T-helper 2 cell treated with Interferon-gamma antibody and Interleukin-4, amounts not matched to agents 5 μg/mL and 100 μg/mL, for 36 hours (primary cell): ENCODE measurements around the gene MCUB.
A peak's percentile ranks its signal among the peaks of the same experiment; 100 is the strongest.

Source experiments
- DNase-seq: peaks from one replicate; pipeline ENCODE4 v3.0.0; 2021; ENCODE audit warnings: low spot score
- H3K27ac Mint-ChIP-seq: one replicate; pipeline ENCODE4 v1.8.0; 2021; ENCODE audit warnings: mild to moderate bottlenecking, mixed read lengths
- H3K27me3 Mint-ChIP-seq: one replicate; pipeline ENCODE4 v1.8.0; 2021; ENCODE audit warnings: low read depth, mixed read lengths
- H3K36me3 Mint-ChIP-seq: one replicate; pipeline ENCODE4 v1.8.0; 2021; ENCODE audit warnings: low read depth, mixed read lengths
- H3K4me1 Mint-ChIP-seq: one replicate; pipeline ENCODE4 v1.8.0; 2021; ENCODE audit warnings: low read depth, mixed read lengths
- H3K4me3 Mint-ChIP-seq: one replicate; pipeline ENCODE4 v1.8.0; 2022; ENCODE audit warnings: mild to moderate bottlenecking, moderate library complexity, mixed read lengths
- H3K9me3 Mint-ChIP-seq: one replicate; pipeline ENCODE4 v1.8.0; 2021; ENCODE audit warnings: mixed read lengths

The MCUB gene

DNA sequence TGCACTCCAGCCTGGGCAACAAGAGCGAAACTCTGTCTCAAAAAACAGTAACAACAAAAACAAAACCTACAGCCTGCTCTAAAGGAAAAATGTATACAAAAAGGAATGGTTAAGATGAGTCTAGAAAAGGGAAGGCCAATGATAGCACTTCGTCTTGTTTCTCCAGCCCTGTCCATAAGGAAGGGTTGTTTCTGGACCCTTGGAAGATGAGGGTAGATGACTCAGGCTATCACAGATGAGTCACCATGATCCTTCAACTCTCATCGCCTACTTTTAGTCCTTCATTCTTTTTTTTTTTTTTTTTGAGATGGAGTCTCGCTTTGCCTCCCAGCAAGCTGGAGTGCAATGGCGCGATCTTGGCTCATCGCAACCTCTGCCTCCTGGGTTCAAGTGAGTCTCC lies 161.0 kb downstream of the MCUB start:
- peaks cover under 1% of the 10 kb centered on the region for H3K4me1 Mint-ChIP-seq
- no peaks in the 10 kb centered on the region for H3K27me3 Mint-ChIP-seq
- peaks cover 16% of the 10 kb centered on the region for H3K36me3 Mint-ChIP-seq
- no peak for DNase-seq
- H3K4me3 Mint-ChIP-seq: no peak overlapping the region
- peaks cover 4% of the 10 kb centered on the region for H3K9me3 Mint-ChIP-seq
- H3K27ac Mint-ChIP-seq: no peak overlapping the region

DNA sequence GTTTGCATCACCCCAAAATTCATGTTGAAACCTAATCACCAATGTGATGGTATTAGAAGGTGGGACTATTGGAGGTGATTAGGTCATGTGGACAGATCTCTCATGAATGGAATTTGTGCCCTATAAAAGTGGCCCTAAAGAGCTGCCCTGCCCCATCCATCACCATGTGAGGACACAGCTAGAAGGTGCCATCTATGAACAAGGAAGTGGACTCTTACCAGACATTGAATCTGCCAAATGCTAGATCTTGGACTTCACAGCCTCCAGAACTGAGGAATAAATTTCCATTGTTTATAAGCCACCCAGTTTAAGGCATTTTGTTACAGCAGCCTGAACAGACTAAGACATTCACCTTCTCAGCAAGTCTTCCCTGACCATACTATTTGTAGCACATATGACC lies 162.3 kb downstream of the MCUB start:
- no peak overlapping the region for H3K4me3 Mint-ChIP-seq
- peaks cover 4% of the 10 kb centered on the region for H3K9me3 Mint-ChIP-seq
- H3K36me3 Mint-ChIP-seq: peaks cover 10% of the 10 kb centered on the region
- H3K27me3 Mint-ChIP-seq: no peaks in the 10 kb centered on the region
- H3K27ac Mint-ChIP-seq: no peak overlapping the region
- H3K4me1 Mint-ChIP-seq: no peaks in the 10 kb centered on the region
- DNase-seq: no peak

DNA sequence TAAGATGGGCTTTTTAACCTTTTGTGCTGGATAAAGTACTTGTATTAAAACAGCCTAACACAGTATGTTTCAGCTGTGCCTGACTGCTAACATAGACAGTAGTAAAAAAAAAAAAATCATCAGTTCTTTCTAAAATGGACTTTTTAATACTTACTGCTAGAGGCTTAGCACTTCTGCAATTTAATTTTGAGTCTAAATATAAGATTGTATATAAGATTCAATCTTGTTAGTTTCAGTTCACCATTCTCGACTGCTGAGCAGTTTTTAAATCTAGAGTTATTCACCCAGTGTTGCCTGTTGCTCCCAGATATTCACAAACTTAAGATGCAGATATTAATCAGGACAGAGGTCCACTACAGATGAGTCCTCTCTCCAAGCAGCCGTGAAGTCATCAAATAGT lies 163.1 kb downstream of the MCUB start:
- Mint-ChIP-seq H3K27ac (no peak overlapping the region), H3K4me3 (no peak overlapping the region), H3K27me3 (peaks cover 4% of the 10 kb centered on the region), H3K36me3 (peaks cover 10% of the 10 kb centered on the region), H3K4me1 (peaks cover 4% of the 10 kb centered on the region), H3K9me3 (peaks cover 4% of the 10 kb centered on the region)
- no peak for DNase-seq

DNA sequence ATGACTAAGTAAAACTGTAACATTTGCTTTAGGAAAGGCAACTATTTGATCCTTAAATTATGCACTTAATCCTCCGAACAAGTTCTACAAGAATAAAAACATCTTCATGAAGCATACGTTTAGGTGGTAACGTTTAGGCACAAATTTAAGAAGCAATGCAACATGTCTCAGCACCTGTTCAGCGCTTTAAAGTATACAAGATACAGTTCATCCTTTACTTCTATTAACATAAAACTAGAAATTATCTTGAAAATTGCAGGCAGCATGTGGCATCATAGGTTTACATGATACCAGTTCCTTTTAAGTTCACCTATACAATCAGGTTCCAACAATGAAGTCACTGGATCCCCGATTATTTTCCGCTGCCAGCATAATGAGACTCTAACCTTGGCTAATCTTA lies 168.3 kb downstream of the MCUB start:
- no peaks in the 10 kb centered on the region for H3K9me3 Mint-ChIP-seq

DNA sequence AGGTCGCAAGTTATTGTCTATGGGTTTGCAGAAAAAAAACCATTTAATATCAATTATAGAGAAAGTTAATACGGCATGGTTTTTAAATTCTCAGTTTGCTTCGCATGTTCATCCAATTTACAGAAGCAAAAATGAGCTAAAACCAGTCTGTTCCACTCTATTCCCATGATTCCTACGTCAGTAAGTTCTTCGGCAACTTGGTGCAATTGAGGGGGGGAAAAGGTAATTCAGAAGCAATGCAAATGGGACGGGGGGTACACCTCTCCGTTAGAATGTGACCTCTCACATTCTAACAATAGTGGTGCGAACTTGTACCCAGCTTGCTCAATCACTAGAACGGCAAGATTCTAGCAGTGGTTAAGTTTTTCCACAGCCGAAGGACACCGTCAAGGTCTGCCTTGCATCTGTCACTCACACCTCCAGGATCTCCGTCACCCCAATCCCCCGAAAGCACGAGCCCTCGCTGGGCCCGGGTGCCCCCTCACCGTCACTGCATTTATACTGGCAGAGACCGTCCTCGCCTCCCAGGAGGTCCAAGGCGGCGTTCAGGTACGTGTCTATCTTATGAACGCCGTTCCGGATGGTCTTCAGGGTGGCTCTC lies 169.2 kb downstream of the MCUB start:
- Mint-ChIP-seq H3K4me3 (peak overlapping the region; percentile 85), H3K4me1 (peaks cover 17% of the 10 kb centered on the region), H3K36me3 (peaks cover 6% of the 10 kb centered on the region), H3K27me3 (peaks cover 5% of the 10 kb centered on the region), H3K9me3 (no peaks in the 10 kb centered on the region), H3K27ac (peak overlapping the region; percentile 56)
- DNase-seq: no peak

More for the DNA sequence above, 168.3 kb downstream of the MCUB start:
- Mint-ChIP-seq H3K27me3 (peaks cover 4% of the 10 kb centered on the region), H3K4me1 (peaks cover 17% of the 10 kb centered on the region), H3K4me3 (peak overlapping the region; percentile 85), H3K36me3 (peaks cover 6% of the 10 kb centered on the region), H3K27ac (no peak overlapping the region)
- no peak for DNase-seq

DNA sequence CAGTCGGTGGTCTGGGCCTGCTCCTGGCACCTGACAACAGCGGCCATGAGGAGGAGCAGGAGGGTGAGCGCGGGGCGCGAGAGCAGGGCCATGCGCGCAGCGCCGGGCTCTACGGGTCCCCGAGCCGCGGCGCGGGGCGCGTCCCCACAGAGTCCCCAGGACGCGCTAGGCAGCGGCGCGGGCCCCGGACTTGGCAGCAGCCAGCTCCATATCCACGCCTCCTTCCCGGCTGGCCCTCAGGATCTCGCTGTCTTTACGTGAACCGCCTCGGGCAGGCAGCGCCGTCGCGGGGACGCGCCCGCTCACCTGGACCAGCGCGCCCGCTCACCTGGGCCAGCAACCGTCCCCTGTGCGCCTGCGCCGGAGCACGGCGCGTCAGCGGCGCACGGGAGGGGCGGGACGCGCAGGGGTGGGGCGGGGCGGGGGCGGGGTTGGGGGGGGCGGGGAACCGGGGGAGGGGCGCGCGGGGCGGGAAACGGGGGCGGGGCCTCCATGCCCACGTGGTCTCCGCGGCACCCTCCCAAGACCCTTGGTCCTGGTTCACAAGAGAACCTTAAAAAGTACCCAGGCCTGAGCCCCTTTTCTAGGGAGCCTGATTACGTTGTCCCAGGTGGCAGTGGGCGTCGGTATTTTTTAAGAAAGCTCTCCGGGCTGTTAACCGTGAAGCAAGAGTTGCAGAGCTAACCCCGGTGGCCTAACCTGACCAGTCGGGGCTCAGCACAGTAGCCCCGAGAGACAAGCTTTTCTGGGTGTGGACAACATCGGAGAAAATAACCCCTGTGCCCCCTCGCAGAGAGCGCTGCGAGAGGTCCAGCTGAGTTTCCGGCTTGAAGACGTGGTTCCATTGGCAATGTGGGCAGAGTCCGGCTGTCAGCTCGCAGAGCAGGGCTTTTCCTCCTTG lies 169.9 kb downstream of the MCUB start, which contains the start of gene PLA2G12A:
PLA2G12A (minus strand) TSS at position 353 of the 901 bp plus-strand sequence; CDS start at position 92, 261 bp downstream.
- H3K4me3 Mint-ChIP-seq: peak within 1 kb of the TSS; percentile 85
- H3K27ac Mint-ChIP-seq: peak within 1 kb of the TSS; percentile 67
- peaks cover 17% of the 10 kb centered on the region for H3K4me1 Mint-ChIP-seq
- H3K36me3 Mint-ChIP-seq: peaks cover 4% of the 10 kb centered on the region
- no peaks in the 10 kb centered on the region for H3K9me3 Mint-ChIP-seq
- DNase-seq: peak; percentile 73
- peaks cover 7% of the 10 kb centered on the region for H3K27me3 Mint-ChIP-seq

DNA sequence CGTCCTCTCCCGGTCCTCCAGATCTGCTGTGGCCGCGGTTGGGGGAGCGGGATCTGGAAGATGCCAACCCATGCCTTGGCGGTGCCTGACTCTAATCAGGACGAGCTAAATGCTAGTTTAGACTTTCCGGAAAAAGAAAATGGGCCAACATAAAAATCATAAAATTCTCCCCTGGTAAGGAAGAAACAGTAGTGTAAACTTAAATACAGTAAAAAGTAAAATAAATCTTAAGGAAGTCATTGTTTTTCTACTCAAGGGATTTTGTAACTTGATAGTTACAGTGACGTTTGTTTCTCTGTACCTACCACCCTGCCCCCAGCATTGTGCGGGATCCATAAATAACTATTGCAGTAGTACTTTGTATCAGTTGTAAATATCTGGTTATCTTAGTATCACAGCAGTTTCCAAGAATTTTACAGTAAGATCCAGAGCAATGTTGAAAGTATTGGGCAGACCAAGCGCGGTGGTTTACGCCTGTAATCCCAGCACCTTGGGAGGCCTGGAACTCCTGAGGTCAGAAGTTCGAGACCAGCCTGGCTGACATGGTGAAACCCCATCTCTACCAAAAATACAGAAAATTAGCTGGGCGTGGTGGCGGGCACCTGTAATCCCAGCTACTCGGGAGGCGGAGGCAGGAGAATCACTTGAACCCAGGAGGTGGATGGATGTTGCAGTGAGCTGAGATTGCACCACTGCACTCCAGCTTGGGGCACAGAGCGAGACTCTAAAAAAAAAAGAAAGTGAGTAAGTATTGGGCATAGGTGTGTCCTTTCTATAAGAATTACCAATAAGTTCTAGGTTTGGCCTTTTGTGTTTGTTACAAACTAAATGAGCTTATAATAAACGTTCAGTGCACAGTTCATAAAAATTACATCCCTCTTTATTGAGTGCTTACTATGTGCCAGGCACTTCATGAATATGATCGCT lies 170.8 kb downstream of the MCUB start:
- Mint-ChIP-seq H3K27ac (peak overlapping the region; percentile 67), H3K9me3 (no peaks in the 10 kb centered on the region), H3K4me3 (peak overlapping the region; percentile 84), H3K27me3 (peaks cover 7% of the 10 kb centered on the region), H3K4me1 (peaks cover 17% of the 10 kb centered on the region), H3K36me3 (peaks cover 3% of the 10 kb centered on the region)
- DNase-seq: no peak

DNA sequence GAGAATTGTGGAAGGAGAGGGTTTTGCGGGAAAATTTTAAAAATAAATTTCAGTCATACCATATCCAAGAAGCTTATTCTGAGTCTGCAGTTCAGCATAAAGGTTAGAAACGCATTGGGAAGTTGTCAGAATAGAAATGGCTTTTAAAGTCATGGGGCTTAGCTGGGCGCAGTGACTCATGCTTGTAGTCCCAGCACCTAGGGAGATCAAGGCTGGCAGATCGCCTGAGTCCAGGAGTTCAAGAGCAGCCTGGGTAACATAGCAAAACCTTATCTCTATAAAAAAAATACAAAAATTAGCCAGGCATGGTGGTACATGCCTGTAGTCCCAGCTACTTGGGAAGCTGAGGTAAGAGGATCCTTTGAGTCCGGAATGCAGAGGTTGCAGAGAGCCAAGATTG lies 173.7 kb downstream of the MCUB start:
- DNase-seq: no peak
- Mint-ChIP-seq H3K4me3 (no peak overlapping the region), H3K9me3 (no peaks in the 10 kb centered on the region), H3K4me1 (peaks cover 11% of the 10 kb centered on the region), H3K27me3 (peaks cover 3% of the 10 kb centered on the region), H3K27ac (no peak overlapping the region), H3K36me3 (no peaks in the 10 kb centered on the region)

DNA sequence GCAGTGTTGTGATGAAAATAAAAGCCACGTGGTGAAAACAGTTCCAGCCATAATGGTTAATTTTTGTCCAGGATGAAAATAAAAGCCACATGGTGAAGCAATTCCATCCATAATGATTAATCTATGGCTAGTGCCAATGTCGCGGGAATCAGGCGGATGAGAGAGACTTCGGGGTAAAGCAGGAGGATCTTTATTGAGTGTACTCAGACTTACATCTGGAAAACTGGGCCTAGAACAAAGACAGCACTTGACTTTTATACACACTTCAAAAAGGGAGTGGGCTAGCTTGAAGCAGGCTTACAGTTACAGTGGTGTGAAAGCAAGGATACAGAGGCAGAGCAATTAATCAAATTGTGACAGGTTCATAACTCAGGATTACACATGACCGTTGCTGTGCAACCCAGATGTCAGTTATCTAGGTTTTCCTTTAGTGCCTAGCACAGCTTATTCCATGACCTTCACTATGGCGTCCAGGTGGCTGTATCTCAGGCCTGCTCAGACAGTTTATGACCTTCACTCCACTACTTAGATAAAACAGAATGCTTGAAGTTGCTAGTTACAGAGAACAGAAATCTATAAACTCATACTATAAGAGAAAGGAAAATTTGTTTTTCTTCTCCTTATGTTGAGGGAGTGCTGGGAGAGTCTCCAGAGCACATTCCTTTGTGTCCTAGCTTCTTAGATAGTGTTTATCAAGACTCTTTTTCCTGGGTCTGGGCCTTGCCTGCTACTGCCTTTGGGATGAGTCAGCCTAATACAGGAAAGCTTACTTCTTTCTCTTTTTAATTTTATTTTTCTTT lies 175.7 kb downstream of the MCUB start:
- Mint-ChIP-seq H3K27ac (no peak overlapping the region), H3K4me1 (no peaks in the 10 kb centered on the region), H3K36me3 (no peaks in the 10 kb centered on the region), H3K9me3 (no peaks in the 10 kb centered on the region), H3K27me3 (peaks cover 11% of the 10 kb centered on the region), H3K4me3 (no peak overlapping the region)
- no peak for DNase-seq
